UCSD-AML1 (cell line): ENCODE results near the gene MAGEB10.
"Not testable (repeated sequence)": the region's sequence is repeated elsewhere in the genome, so short reads cannot be mapped to it uniquely, and the experiment has no call there.

ENCODE experiments used
- DNase-seq: peaks from one replicate; lab custom pipeline; 2025; ENCODE audit not compliant: unreplicated experiment; lab: John Stamatoyannopoulos, UW

MAGEB10 gene

GRCh38 chrX:27807690-27808089 is at the start of gene MAGEB10:
Gene MAGEB10, plus strand, starts transcription at chrX:27807990. Its CDS starts 13,317 bp downstream, at chrX:27821307.
- DNase-seq, result no peak

- no peak for DNase-seq
Measured at GRCh38 chrX:27765718-27766117, 42.1 kb upstream of the MAGEB10 start.

- DNase-seq, result no peak
Measured at GRCh38 chrX:27767387-27767786, 40.4 kb upstream of the MAGEB10 start.

- DNase-seq, result no peak
Measured at GRCh38 chrX:27775984-27776383, 31.8 kb upstream of the MAGEB10 start.

- no peak for DNase-seq
Measured at GRCh38 chrX:27796640-27797257, 11.0 kb upstream of the MAGEB10 start.

GRCh38 chrX:27797575-27797974 is 10.2 kb upstream of the MAGEB10 start:
- DNase-seq, result no peak

- no peak for DNase-seq
Measured at GRCh38 chrX:27808226-27808625, 436 bp downstream of the MAGEB10 start.

GRCh38 chrX:27808991-27809859 is 1.4 kb downstream of the MAGEB10 start:
- not testable (repeated sequence) for DNase-seq

- no peak for DNase-seq
Measured at GRCh38 chrX:27815209-27815608, 7.4 kb downstream of the MAGEB10 start.

- no peak for DNase-seq
Measured at GRCh38 chrX:27823812-27824211, 16.0 kb downstream of the MAGEB10 start.

- no peak for DNase-seq
Measured at GRCh38 chrX:27838185-27838584, 30.4 kb downstream of the MAGEB10 start.

- no peak for DNase-seq
Measured at GRCh38 chrX:27840881-27841280, 33.1 kb downstream of the MAGEB10 start.

GRCh38 chrX:27842859-27843258 is 35.1 kb downstream of the MAGEB10 start:
- no peak for DNase-seq

- no peak for DNase-seq
Measured at GRCh38 chrX:27860337-27860736, 52.5 kb downstream of the MAGEB10 start.

GRCh38 chrX:27863809-27864208 is 56.0 kb downstream of the MAGEB10 start:
- no peak for DNase-seq
